ENCODE data around the gene PDE6D. TPM values are rescaled to one million over a fixed set of nuclear protein-coding genes. Genes with fewer than 3 reads are reported as not detected.

Gene PDE6D
- total RNA-seq, 1 donor, result 19.2 TPM

- no peaks in the 10 kb centered on the region for H3K36me3 ChIP-seq (ENCODE audit: insufficient read depth, low read length)
- H3K27me3 ChIP-seq (ENCODE audit: insufficient read depth, low read length), result no peaks in the 10 kb centered on the region
- H3K9me3 ChIP-seq (ENCODE audit: low read depth, low read length), result no peaks in the 10 kb centered on the region
- H3K4me1 ChIP-seq (ENCODE audit: insufficient read depth, low read length), result peaks cover 4% of the 10 kb centered on the region
- H3K79me2 ChIP-seq (ENCODE audit: insufficient read depth, low read length), result no peaks in the 10 kb centered on the region
- H3K4me2 ChIP-seq (ENCODE audit: insufficient read depth, low read length), result no peak overlapping the region
- no peak for TF ChIP-seq CTCF (IDR thresholded peaks at IDR 0.05; ENCODE audit: extremely low read depth, low read depth, low read length)
- no peak overlapping the region for H3K4me3 ChIP-seq (ENCODE audit: insufficient read depth, low read length)
- no peak overlapping the region for H2AFZ ChIP-seq (ENCODE audit: low read length)
- H3K27ac ChIP-seq (ENCODE audit: low read depth, low read length), result no peak overlapping the region
- peak; percentile 73 for DNase-seq (ENCODE audit: insufficient read length, low spot score, missing footprints)
- H4K20me1 ChIP-seq (ENCODE audit: insufficient read depth, low read length), result no peaks in the 10 kb centered on the region
Observed at GRCh38 chr2:231684314-231685223, 96.5 kb downstream of the PDE6D start.

- H3K36me3 ChIP-seq (ENCODE audit: insufficient read depth, low read length), result no peaks in the 10 kb centered on the region
- H4K20me1 ChIP-seq (ENCODE audit: insufficient read depth, low read length), result no peaks in the 10 kb centered on the region
- H3K4me2 ChIP-seq (ENCODE audit: insufficient read depth, low read length), result no peak overlapping the region
- TF ChIP-seq CTCF (IDR thresholded peaks at IDR 0.05; ENCODE audit: extremely low read depth, low read depth, low read length), result no peak
- no peaks in the 10 kb centered on the region for H3K79me2 ChIP-seq (ENCODE audit: insufficient read depth, low read length)
- DNase-seq (ENCODE audit: insufficient read length, low spot score, missing footprints), result peak; percentile 79
- H3K4me3 ChIP-seq (ENCODE audit: insufficient read depth, low read length), result no peak overlapping the region
- no peak overlapping the region for H2AFZ ChIP-seq (ENCODE audit: low read length)
- no peaks in the 10 kb centered on the region for H3K9me3 ChIP-seq (ENCODE audit: low read depth, low read length)
- H3K27me3 ChIP-seq (ENCODE audit: insufficient read depth, low read length), result no peaks in the 10 kb centered on the region
- H3K27ac ChIP-seq (ENCODE audit: low read depth, low read length), result no peak overlapping the region
- peaks cover 4% of the 10 kb centered on the region for H3K4me1 ChIP-seq (ENCODE audit: insufficient read depth, low read length)
Observed at GRCh38 chr2:231683292-231684235, 97.5 kb downstream of the PDE6D start.

- Histone ChIP-seq H3K36me3 (ENCODE audit: insufficient read depth, low read length) (no peaks in the 10 kb centered on the region), H3K79me2 (ENCODE audit: insufficient read depth, low read length) (no peaks in the 10 kb centered on the region), H3K4me2 (ENCODE audit: insufficient read depth, low read length) (no peak overlapping the region), H3K27me3 (ENCODE audit: insufficient read depth, low read length) (no peaks in the 10 kb centered on the region), H3K4me1 (ENCODE audit: insufficient read depth, low read length) (peaks cover 4% of the 10 kb centered on the region), H2AFZ (ENCODE audit: low read length) (no peak overlapping the region), H3K27ac (ENCODE audit: low read depth, low read length) (no peak overlapping the region), H3K9me3 (ENCODE audit: low read depth, low read length) (no peaks in the 10 kb centered on the region), H3K4me3 (ENCODE audit: insufficient read depth, low read length) (no peak overlapping the region), H4K20me1 (ENCODE audit: insufficient read depth, low read length) (no peaks in the 10 kb centered on the region)
- TF ChIP-seq CTCF (IDR thresholded peaks at IDR 0.05; ENCODE audit: extremely low read depth, low read depth, low read length), result no peak
- DNase-seq (ENCODE audit: insufficient read length, low spot score, missing footprints), result peak; percentile 73
Observed at GRCh38 chr2:231682603-231683291, 98.3 kb downstream of the PDE6D start.

Small RNAs within 50 kb of the gene (small RNA-seq; reads per million reads assigned to genes)
- gene AC073476.4, result not detected
- gene RF00015, result not detected

Other genes starting within 250 kb of the PDE6D start
- not detected in 2 replicates for gene TEX44, start 188.4 kb downstream of the PDE6D start, total RNA-seq
- gene PTMA, start 72.8 kb downstream of the PDE6D start, total RNA-seq, result 459 and 545 TPM in 2 replicates
- 19.5 and 19.7 TPM in 2 replicates for gene COPS7B, start 5.2 kb upstream of the PDE6D start, total RNA-seq
- gene NPPC, start 145.1 kb upstream of the PDE6D start, total RNA-seq, result not detected in 2 replicates
- gene DIS3L2, start 180.4 kb upstream of the PDE6D start, total RNA-seq, result 21.2 and 28.2 TPM in 2 replicates